ENCODE results near the gene GATA5.

GRCh38 chr20:62449951-62450691 is 25.7 kb downstream of the GATA5 start:
- TF ChIP-seq CTCF (IDR thresholded peaks at IDR 0.05 in 8 of 11, conservative IDR thresholded peaks at IDR 0.05 in 3 of 11) = no peak
- no peak for TF ChIP-seq POLR2A (IDR thresholded peaks at IDR 0.05)
- TF ChIP-seq POLR2AphosphoS5 (IDR thresholded peaks at IDR 0.05) = no peak

All from spleen (tissue), 7 donors.